Retinal pigment epithelial cell (primary cell): ENCODE measurements around the gene QKI.
"Not testable (repeated sequence)": the region's sequence is repeated elsewhere in the genome, so short reads cannot be mapped to it uniquely, and the experiment has no call there.

Source experiments
- DNase-seq: peaks from one replicate; pipeline ENCODE4 v3.0.0-alpha.2; 2010; ENCODE audit warnings: low read depth
- H3K4me3 ChIP-seq: 2 replicates; pipeline ENCODE4 v1.5.1; 2011; ENCODE audit warnings: mild to moderate bottlenecking, low read length, control low read depth, moderate library complexity
- CTCF ChIP-seq: conservative IDR thresholded peaks from 2 replicates; pipeline ENCODE4 v1.5.1; 2011; ENCODE audit warnings: low read depth, low read length, control low read depth, inconsistent platforms

Gene QKI

GRCh38 chr6:163383912-163384311 is 30.6 kb upstream of the QKI start:
- H3K4me3 ChIP-seq, result no peak overlapping the region
- DNase-seq, result no peak
- TF ChIP-seq CTCF, result no peak

GRCh38 chr6:163384510-163384909 is 30.0 kb upstream of the QKI start:
- H3K4me3 ChIP-seq, result no peak overlapping the region
- no peak for DNase-seq
- no peak for TF ChIP-seq CTCF

GRCh38 chr6:163385503-163385902 is 29.0 kb upstream of the QKI start:
- not testable (repeated sequence) for H3K4me3 ChIP-seq, DNase-seq

GRCh38 chr6:163386329-163386908 is 28.1 kb upstream of the QKI start:
- TF ChIP-seq CTCF, result no peak
- H3K4me3 ChIP-seq, result no peak overlapping the region
- DNase-seq, result no peak

- H3K4me3 ChIP-seq, result no peak overlapping the region
- TF ChIP-seq CTCF, result no peak
- DNase-seq, result no peak
These were observed 27.2 kb upstream of the QKI start for GRCh38 chr6:163387317-163387716.

- DNase-seq, result no peak
- no peak for TF ChIP-seq CTCF
- no peak overlapping the region for H3K4me3 ChIP-seq
These were observed 25.2 kb upstream of the QKI start for GRCh38 chr6:163389354-163389753.

- TF ChIP-seq CTCF, result no peak
- DNase-seq, result no peak
- no peak overlapping the region for H3K4me3 ChIP-seq
These were observed 23.7 kb upstream of the QKI start for GRCh38 chr6:163390770-163391169.

GRCh38 chr6:163391985-163392384 is 22.5 kb upstream of the QKI start:
- DNase-seq, result no peak
- no peak for TF ChIP-seq CTCF
- H3K4me3 ChIP-seq, result no peak overlapping the region
